DND-41 (cell line): ENCODE measurements around the gene SMARCC1.
"Not testable (repeated sequence)": the region's sequence is repeated elsewhere in the genome, so short reads cannot be mapped to it uniquely, and the experiment has no call there.

Experiments
- ATAC-seq: fragments of 200-7000 bp; cut with Tn5 transposase; 3 replicates; pipeline ENCODE4 v1.9.1; 2021; ENCODE audit warnings: low read depth; ENCODE audit not compliant: insufficient read depth
- DNase-seq: peaks from one replicate; pipeline ENCODE4 v3.0.0-alpha.2; 2020
- H2AFZ ChIP-seq: 2 replicates; pipeline ENCODE4 v1.6.0; 2012; ENCODE audit warnings: low read depth, low read length
- H3K27ac ChIP-seq: 2 replicates; pipeline ENCODE4 v1.5.1; 2012; ENCODE audit warnings: low read length, inconsistent platforms
- H3K27me3 ChIP-seq: fragments of 200-600 bp; sonication (generic); 2 replicates; pipeline ENCODE4 v1.6.0; 2012; ENCODE audit warnings: low read length, mild to moderate bottlenecking, inconsistent platforms; ENCODE audit not compliant: insufficient read depth, poor library complexity
- H3K36me3 ChIP-seq: 2 replicates; pipeline ENCODE4 v1.5.1; 2012; ENCODE audit warnings: low read length, inconsistent platforms; ENCODE audit not compliant: insufficient read depth
- H3K4me1 ChIP-seq: 2 replicates; pipeline ENCODE4 v1.5.1; 2012; ENCODE audit warnings: mild to moderate bottlenecking, low read length; ENCODE audit not compliant: insufficient read depth
- H3K4me2 ChIP-seq: 2 replicates; pipeline ENCODE4 v1.6.0; 2012; ENCODE audit warnings: mild to moderate bottlenecking, moderate library complexity, low read length, inconsistent platforms; ENCODE audit not compliant: insufficient read depth
- H3K4me3 ChIP-seq, 2 experiments: fragments of 200-600 bp in 1 of 2; shearing (Covaris generic) in 1 of 2; 2 replicates each; pipeline ENCODE4 v1.5.1; 2012 to 2016; ENCODE audit warnings: inconsistent platforms in 2 of 2, low read length in 2 of 2, mild to moderate bottlenecking in 2 of 2, low read depth in 1 of 2, moderate library complexity in 1 of 2
- H3K79me2 ChIP-seq: 2 replicates; pipeline ENCODE4 v1.6.0; 2012; ENCODE audit warnings: low read length, inconsistent platforms; ENCODE audit not compliant: insufficient read depth
- H3K9ac ChIP-seq: 2 replicates; pipeline ENCODE4 v1.6.0; 2012; ENCODE audit warnings: low read depth, mild to moderate bottlenecking, inconsistent platforms, low read length, moderate library complexity
- H3K9me3 ChIP-seq: 2 replicates; pipeline ENCODE4 v1.5.1; 2012; ENCODE audit warnings: low read length, moderate library complexity, mild to moderate bottlenecking, inconsistent platforms; ENCODE audit not compliant: insufficient read depth, severe bottlenecking
- H4K20me1 ChIP-seq: 2 replicates; pipeline ENCODE4 v1.6.0; 2012; ENCODE audit warnings: low read length; ENCODE audit not compliant: insufficient read depth
- EZH2 ChIP-seq: IDR thresholded peaks from 3 replicates; pipeline ENCODE4 v1.6.1; 2012; ENCODE audit warnings: borderline replicate concordance, low read depth, mild to moderate bottlenecking, moderate library complexity, low read length, inconsistent platforms; ENCODE audit not compliant: severe bottlenecking
- TF ChIP-seq, protein P1 (sequence below): IDR thresholded peaks from 2 replicates; pipeline ENCODE4 v1.5.1; 2012; ENCODE audit warnings: borderline replicate concordance, low read length, moderate library complexity, mild to moderate bottlenecking; ENCODE audit not compliant: poor library complexity, severe bottlenecking; ENCODE audit errors: extremely low read depth

The SMARCC1 gene

DNA sequence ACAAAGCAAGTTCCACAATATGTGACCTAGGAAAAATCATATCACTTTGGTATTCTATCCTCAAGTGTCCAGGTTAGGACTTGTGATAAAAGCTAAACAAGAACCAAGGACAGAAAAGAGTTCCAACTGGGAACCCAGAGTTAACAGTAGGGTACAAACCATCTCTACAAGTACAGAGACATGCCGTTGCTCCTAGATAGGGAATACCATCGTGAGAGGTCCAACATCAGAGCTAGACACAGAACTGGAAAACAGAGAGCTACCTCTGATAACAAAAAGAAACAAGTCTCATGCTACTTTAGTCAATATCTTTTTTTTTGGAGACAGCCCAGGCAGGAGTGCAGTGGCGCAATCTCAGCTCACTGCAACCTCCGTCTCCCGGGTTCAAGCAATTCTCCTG, 37.8 kb downstream of the SMARCC1 start:
- DNase-seq (no peak), ATAC-seq (no peak)
- peaks cover 56% of the 10 kb centered on the region for H4K20me1 ChIP-seq
- no peak overlapping the region for H2AFZ ChIP-seq
- H3K4me2 ChIP-seq = no peak overlapping the region
- peaks cover 87% of the 10 kb centered on the region for H3K36me3 ChIP-seq
- H3K9ac ChIP-seq = no peak overlapping the region
- no peaks in the 10 kb centered on the region for H3K4me1 ChIP-seq
- H3K4me3 ChIP-seq = no peak overlapping the region
- no peaks in the 10 kb centered on the region for H3K27me3 ChIP-seq
- no peak overlapping the region for H3K27ac ChIP-seq
- H3K9me3 ChIP-seq = no peaks in the 10 kb centered on the region
- TF ChIP-seq, protein P1, sequence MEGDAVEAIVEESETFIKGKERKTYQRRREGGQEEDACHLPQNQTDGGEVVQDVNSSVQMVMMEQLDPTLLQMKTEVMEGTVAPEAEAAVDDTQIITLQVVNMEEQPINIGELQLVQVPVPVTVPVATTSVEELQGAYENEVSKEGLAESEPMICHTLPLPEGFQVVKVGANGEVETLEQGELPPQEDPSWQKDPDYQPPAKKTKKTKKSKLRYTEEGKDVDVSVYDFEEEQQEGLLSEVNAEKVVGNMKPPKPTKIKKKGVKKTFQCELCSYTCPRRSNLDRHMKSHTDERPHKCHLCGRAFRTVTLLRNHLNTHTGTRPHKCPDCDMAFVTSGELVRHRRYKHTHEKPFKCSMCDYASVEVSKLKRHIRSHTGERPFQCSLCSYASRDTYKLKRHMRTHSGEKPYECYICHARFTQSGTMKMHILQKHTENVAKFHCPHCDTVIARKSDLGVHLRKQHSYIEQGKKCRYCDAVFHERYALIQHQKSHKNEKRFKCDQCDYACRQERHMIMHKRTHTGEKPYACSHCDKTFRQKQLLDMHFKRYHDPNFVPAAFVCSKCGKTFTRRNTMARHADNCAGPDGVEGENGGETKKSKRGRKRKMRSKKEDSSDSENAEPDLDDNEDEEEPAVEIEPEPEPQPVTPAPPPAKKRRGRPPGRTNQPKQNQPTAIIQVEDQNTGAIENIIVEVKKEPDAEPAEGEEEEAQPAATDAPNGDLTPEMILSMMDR = no peak
- TF ChIP-seq EZH2 = no peak
- peaks cover 98% of the 10 kb centered on the region for H3K79me2 ChIP-seq

DNA sequence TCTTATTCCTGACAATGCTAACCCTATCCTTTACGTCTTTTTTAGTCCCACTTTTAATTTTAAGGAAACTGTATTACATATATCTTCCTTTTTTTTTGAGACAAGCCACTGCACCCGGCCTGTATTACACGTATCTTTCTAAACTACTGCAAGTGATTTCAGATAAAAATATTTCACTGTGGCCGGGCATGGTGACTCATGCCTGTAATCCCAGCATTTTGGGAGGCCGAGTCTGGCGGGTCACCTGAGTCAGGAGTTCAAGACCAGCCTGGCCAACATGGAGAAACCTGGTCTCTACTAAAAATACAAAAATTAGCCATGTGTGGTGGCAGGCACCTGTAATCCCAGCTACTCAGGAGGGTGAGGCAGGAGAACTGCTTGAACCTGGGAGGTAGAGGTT, 38.3 kb downstream of the SMARCC1 start:
- not testable (repeated sequence) for H3K27ac ChIP-seq, H3K4me1 ChIP-seq, ATAC-seq, H3K9me3 ChIP-seq, H3K4me2 ChIP-seq, H3K27me3 ChIP-seq, H2AFZ ChIP-seq, H3K9ac ChIP-seq, DNase-seq, H3K4me3 ChIP-seq
- Histone ChIP-seq H3K36me3 (peaks cover 86% of the 10 kb centered on the region), H4K20me1 (peaks cover 58% of the 10 kb centered on the region), H3K79me2 (peaks cover 98% of the 10 kb centered on the region)

DNA sequence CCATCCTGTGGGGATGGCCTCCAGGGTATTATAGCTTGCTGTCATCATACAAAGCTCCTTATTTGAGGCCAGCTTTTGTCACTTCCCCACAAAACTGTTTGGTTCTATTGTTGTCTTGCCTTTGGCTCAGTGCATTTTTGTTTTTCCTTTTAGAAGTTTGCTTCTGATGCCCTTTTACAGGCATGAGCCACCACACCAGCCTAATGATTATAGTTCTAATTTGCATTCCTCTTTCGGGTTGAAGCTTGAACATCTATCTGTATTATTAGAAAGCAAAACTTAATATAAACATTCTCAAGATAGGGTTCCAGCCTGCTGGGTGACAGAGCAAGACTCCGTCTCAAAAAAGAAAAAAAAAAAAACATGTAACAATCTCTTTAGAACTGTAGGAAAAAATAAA, 39.8 kb downstream of the SMARCC1 start:
- Histone ChIP-seq H3K79me2 (peaks cover 90% of the 10 kb centered on the region), H4K20me1 (peaks cover 53% of the 10 kb centered on the region)

DNA sequence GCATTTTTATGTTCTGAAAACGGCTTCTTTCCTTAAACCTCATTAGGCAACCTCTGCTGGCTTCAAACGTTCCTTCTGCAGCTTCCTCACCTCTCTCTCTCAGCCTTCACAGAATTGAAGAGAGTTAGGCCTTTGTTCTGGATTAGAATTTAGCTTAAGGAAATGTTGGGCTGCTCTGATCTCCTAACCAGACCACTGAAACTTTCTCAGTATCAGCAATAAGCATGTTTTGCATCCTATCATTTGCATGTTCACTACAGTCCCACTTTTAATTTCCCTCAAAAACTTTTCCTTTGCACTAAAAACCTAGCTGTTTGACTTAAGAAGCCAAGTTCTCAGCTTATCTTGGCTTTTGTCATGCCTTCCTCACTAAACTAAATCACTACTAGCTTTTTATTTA, 49.5 kb downstream of the SMARCC1 start:
- no peaks in the 10 kb centered on the region for H3K9me3 ChIP-seq
- peaks cover 94% of the 10 kb centered on the region for H3K36me3 ChIP-seq
- TF ChIP-seq, protein P1 = no peak
- no peak for TF ChIP-seq EZH2

More for the DNA sequence above, 39.8 kb downstream of the SMARCC1 start:
- no peaks in the 10 kb centered on the region for H3K4me1 ChIP-seq
- no peak overlapping the region for H3K4me2 ChIP-seq
- H2AFZ ChIP-seq = no peak overlapping the region
- no peak overlapping the region for H3K4me3 ChIP-seq
- ATAC-seq = no peak
- TF ChIP-seq, protein P1 = no peak
- TF ChIP-seq EZH2 = no peak
- no peak overlapping the region for H3K9ac ChIP-seq
- no peaks in the 10 kb centered on the region for H3K9me3 ChIP-seq
- H3K27ac ChIP-seq = no peak overlapping the region
- H3K27me3 ChIP-seq = no peaks in the 10 kb centered on the region
- peaks cover 89% of the 10 kb centered on the region for H3K36me3 ChIP-seq
- no peak for DNase-seq

More for the DNA sequence above, 49.5 kb downstream of the SMARCC1 start:
- no peaks in the 10 kb centered on the region for H3K27me3 ChIP-seq
- no peak overlapping the region for H3K27ac ChIP-seq
- ATAC-seq (no peak), DNase-seq (no peak)
- H3K4me1 ChIP-seq = no peaks in the 10 kb centered on the region
- no peak overlapping the region for H3K4me2 ChIP-seq
- no peak overlapping the region for H3K4me3 ChIP-seq
- peaks cover 6% of the 10 kb centered on the region; the same call in 1 of the 2 replicates for H4K20me1 ChIP-seq
- H3K9ac ChIP-seq = no peak overlapping the region
- peaks cover 30% of the 10 kb centered on the region; the same call in 1 of the 2 replicates for H3K79me2 ChIP-seq
- no peak overlapping the region for H2AFZ ChIP-seq
